OCI-LY7 (cell line): Measurements from ENCODE around the gene NAV3. TPM values are rescaled to one million over a fixed set of nuclear protein-coding genes. Genes with fewer than 3 reads are reported as not detected.

Source experiments
- BruUV-seq: library from RNA; stranded (reverse); fragments of 400-500 nt; replicated peaks from 2 replicates; lab custom pipeline; 2021; lab: Mats Ljungman, UMichigan
- CTCF ChIA-PET: fragments of 300-600 bp; sonication (Branson Sonifier 250); formaldehyde crosslinking; loops from one replicate; lab custom pipeline; 2022; ENCODE audit warnings: antibody characterized with exemption; ENCODE audit not compliant: unreplicated experiment; lab: Charles Lee
- POLR2A ChIA-PET: fragments of 300-600 bp; sonication (Branson Sonifier 250); formaldehyde crosslinking; loops from one replicate; lab custom pipeline; 2022; ENCODE audit warnings: antibody characterized with exemption; lab: Charles Lee
- DNase-seq: peaks from one replicate; pipeline ENCODE4 v3.0.0-alpha.2; 2015; ENCODE audit warnings: low spot score
- H2AFZ ChIP-seq: fragments of 200-600 bp; sonication (generic), shearing (Covaris generic); 2 replicates; pipeline ENCODE4 v1.6.1; 2014; ENCODE audit warnings: mild to moderate bottlenecking, antibody characterized with exemption, low read length, moderate library complexity
- H3K27ac ChIP-seq: fragments of 200-600 bp; sonication (generic); 2 replicates; pipeline ENCODE4 v1.5.1; 2014; ENCODE audit warnings: mixed run types, low read depth, mild to moderate bottlenecking, moderate library complexity, low read length, inconsistent platforms; ENCODE audit not compliant: poor library complexity, severe bottlenecking
- H3K36me3 ChIP-seq: fragments of 200-600 bp; sonication (generic); 2 replicates; pipeline ENCODE4 v1.6.1; 2014; ENCODE audit warnings: mild to moderate bottlenecking, antibody characterized with exemption, low read length, moderate library complexity, mixed read lengths; ENCODE audit not compliant: insufficient read depth
- H3K4me1 ChIP-seq: fragments of 200-600 bp; sonication (generic); 2 replicates; pipeline ENCODE4 v1.5.1; 2014; ENCODE audit warnings: mild to moderate bottlenecking, low read length; ENCODE audit not compliant: insufficient read depth, poor library complexity, severe bottlenecking
- H3K4me2 ChIP-seq: fragments of 200-600 bp; sonication (generic); 2 replicates; pipeline ENCODE4 v1.6.1; 2014; ENCODE audit warnings: mild to moderate bottlenecking, low read length
- H3K4me3 ChIP-seq: fragments of 200-600 bp; sonication (generic); 2 replicates; pipeline ENCODE4 v1.5.1; 2014; ENCODE audit warnings: mild to moderate bottlenecking, low read depth, low read length; ENCODE audit not compliant: poor library complexity, severe bottlenecking
- H3K79me2 ChIP-seq: fragments of 200-600 bp; sonication (generic); 2 replicates; pipeline ENCODE4 v1.6.1; 2016; ENCODE audit warnings: low read depth, mild to moderate bottlenecking, low read length, moderate library complexity, mixed read lengths; ENCODE audit not compliant: insufficient read depth
- H3K9me2 ChIP-seq: fragments of 200-600 bp; sonication (generic); 2 replicates; pipeline ENCODE4 v1.6.1; 2016; ENCODE audit warnings: mild to moderate bottlenecking, low read length, mixed read lengths; ENCODE audit not compliant: insufficient read depth
- H3K9me3 ChIP-seq: fragments of 200-600 bp; sonication (generic); 2 replicates; pipeline ENCODE4 v1.6.1; 2014; ENCODE audit warnings: mild to moderate bottlenecking, mixed run types, low read length, mixed read lengths
- H4K20me1 ChIP-seq: fragments of 200-600 bp; sonication (generic); 2 replicates; pipeline ENCODE4 v1.6.1; 2014; ENCODE audit warnings: mild to moderate bottlenecking, antibody characterized with exemption, low read length, moderate library complexity, mixed read lengths; ENCODE audit not compliant: insufficient read depth
- CTCF ChIP-seq: fragments of 200-600 bp; sonication (generic); conservative IDR thresholded peaks from 2 replicates; pipeline ENCODE4 v1.5.1; 2014; ENCODE audit warnings: mild to moderate bottlenecking, antibody characterized with exemption, low read length, moderate library complexity, mixed read lengths
- EZH2phosphoT487 ChIP-seq: fragments of 200-600 bp; sonication (generic); IDR thresholded peaks from 2 replicates; pipeline ENCODE4 v1.6.1; 2018; ENCODE audit warnings: low read depth, borderline replicate concordance, mild to moderate bottlenecking, mixed run types, antibody characterized with exemption, low read length, moderate library complexity, mixed read lengths
- intact Hi-C: fragments of 100-400 bp; cut with micrococcal nuclease; formaldehyde crosslinking; loops from one replicate; pipeline ENCODE4 v1.10.0; 2022; ENCODE audit not compliant: unreplicated experiment
- total RNA-seq, 2 experiments: library from RNA; depleted of rRNA in 1 of 2; stranded (reverse); fragments of >200 nt in 1 of 2; shearing (Covaris generic) in 1 of 2; gene quantifications; 2 replicates each; pipeline ENCODE4 v1.2.3, GENCODE V29; 2014 to 2022

The NAV3 gene
- total RNA-seq, 2 experiments from 2014 or later, result 0.68 to 1.6 TPM

DNA sequence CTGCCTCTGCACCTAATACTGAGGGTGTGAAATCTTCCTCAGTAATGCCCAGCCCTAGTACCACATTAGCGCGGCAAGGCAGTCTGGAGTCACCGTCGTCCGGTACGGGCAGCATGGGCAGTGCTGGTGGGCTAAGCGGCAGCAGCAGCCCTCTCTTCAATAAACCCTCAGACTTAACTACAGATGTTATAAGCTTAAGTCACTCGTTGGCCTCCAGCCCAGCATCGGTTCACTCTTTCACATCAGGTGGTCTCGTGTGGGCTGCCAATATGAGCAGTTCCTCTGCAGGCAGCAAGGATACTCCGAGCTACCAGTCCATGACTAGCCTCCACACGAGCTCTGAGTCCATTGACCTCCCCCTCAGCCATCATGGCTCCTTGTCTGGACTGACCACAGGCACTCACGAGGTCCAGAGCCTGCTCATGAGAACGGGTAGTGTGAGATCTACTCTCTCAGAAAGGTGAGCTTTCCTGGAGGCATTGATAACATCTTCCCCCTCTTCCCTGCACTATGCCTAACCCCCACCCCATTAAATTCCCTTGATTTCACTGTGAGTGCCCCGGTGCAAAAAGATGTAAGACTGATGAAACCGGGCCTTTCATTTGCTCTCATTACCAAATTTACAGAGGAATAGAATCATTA, 291.4 kb downstream of the NAV3 start:
- H3K9me2 ChIP-seq, result no peaks in the 10 kb centered on the region
- TF ChIP-seq EZH2phosphoT487, result no peak
- TF ChIP-seq CTCF, result no peak
- ChIA-PET CTCF (interaction anchor here (0.6 kb wide), 1 partner anchor 120 kb away, joined by 3 read pairs; no protein-coding TSS in a partner anchor), POLR2A (interaction anchor here (0.7 to 0.9 kb wide), 4 partner anchors 23 to 1058 kb away, joined by 3 to 5 read pairs (median 4); no protein-coding TSS in a partner anchor)
- H3K79me2 ChIP-seq, result no peaks in the 10 kb centered on the region
- no peak for DNase-seq
- no peaks in the 10 kb centered on the region for H3K36me3 ChIP-seq
- no peak overlapping the region for H3K4me2 ChIP-seq
- no peak overlapping the region for H3K4me3 ChIP-seq
- no peaks in the 10 kb centered on the region for H4K20me1 ChIP-seq
- no peaks in the 10 kb centered on the region for H3K9me3 ChIP-seq
- intact Hi-C loops, result loop anchor here (1.0 kb wide), 1 partner anchor 123 kb away; no protein-coding TSS in a partner anchor
- peak overlapping the region; percentile 44; the same call in 1 of the 2 replicates for H2AFZ ChIP-seq
- no peaks in the 10 kb centered on the region for H3K4me1 ChIP-seq
- BruUV-seq, result no TSS peak
- H3K27ac ChIP-seq, result no peak overlapping the region

DNA sequence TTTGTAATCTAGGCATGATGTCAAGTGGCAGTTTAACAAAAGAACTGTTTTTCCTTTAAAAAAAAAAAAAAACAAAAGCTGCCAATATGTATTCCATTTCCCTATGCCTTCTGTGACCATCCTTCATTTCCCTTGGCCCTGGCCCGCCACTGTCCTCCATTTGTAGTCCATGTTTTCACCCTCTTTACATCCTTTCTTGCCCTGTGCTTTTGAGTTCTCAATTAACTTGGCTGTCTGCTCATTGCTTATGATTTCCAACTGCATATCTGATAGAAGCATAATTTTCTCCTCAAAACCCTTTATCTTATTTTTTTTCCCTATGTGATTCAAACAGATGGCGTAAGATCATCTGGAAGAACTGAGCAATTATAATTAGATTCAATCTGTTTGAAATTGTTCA, 297.5 kb downstream of the NAV3 start:
- H3K9me2 ChIP-seq, result no peaks in the 10 kb centered on the region
- H3K4me2 ChIP-seq, result no peak overlapping the region
- CTCF ChIA-PET, result no interaction called here
- no peaks in the 10 kb centered on the region for H3K4me1 ChIP-seq
- no peak for TF ChIP-seq EZH2phosphoT487
- no peak for TF ChIP-seq CTCF
- H2AFZ ChIP-seq, result no peak overlapping the region
- no peaks in the 10 kb centered on the region for H4K20me1 ChIP-seq
- H3K36me3 ChIP-seq, result no peaks in the 10 kb centered on the region
- H3K9me3 ChIP-seq, result no peaks in the 10 kb centered on the region
- H3K79me2 ChIP-seq, result no peaks in the 10 kb centered on the region
- BruUV-seq, result no TSS peak
- POLR2A ChIA-PET, result no interaction called here
- intact Hi-C loops, result no loop called here
- H3K4me3 ChIP-seq, result no peak overlapping the region
- H3K27ac ChIP-seq, result no peak overlapping the region
- no peak for DNase-seq

DNA sequence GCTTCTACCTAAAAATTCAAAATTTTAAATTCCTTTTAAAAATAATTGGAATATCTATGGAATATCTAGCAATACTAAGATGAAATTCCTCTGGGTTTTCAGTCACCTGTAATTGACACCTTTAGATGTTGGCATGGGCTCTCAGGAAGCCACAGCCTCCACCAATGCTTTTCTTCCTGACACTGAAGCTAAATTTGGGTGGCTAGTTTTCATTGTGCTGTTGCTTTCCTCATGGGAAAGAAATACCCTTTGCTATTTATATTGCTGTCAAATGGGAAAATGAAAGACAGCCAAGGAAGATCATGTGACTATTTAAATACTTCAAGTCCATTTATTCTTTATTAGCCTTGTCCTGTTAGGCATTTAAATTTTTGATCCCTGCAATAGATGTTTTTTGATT, 313.0 kb downstream of the NAV3 start:
- Histone ChIP-seq H3K4me3 (no peak overlapping the region), H3K79me2 (no peaks in the 10 kb centered on the region), H3K9me2 (no peaks in the 10 kb centered on the region), H3K36me3 (no peaks in the 10 kb centered on the region), H4K20me1 (0 out of 2 replicates have a peak, but pooled peaks cover 5% of the 10 kb centered on the region), H2AFZ (no peak overlapping the region), H3K27ac (no peak overlapping the region), H3K4me1 (no peaks in the 10 kb centered on the region), H3K9me3 (no peaks in the 10 kb centered on the region), H3K4me2 (no peak overlapping the region)
- CTCF ChIA-PET, result no interaction called here
- TF ChIP-seq CTCF (no peak), EZH2phosphoT487 (no peak)
- no TSS peak for BruUV-seq
- POLR2A ChIA-PET, result interaction anchor here (0.7 kb wide), 1 partner anchor 14 kb away, joined by 7 read pairs; no protein-coding TSS in a partner anchor
- DNase-seq, result no peak
- intact Hi-C loops, result loop anchor here (10.0 kb wide), 1 partner anchor 441 kb away; no protein-coding TSS in a partner anchor
